ENCODE data around the gene SLAMF9. TPM values are rescaled to one million over a fixed set of nuclear protein-coding genes. Genes with fewer than 3 reads are reported as not detected.
A peak's percentile ranks its signal among the peaks of the same experiment; 100 is the strongest.

SLAMF9 gene
- total and polyA plus RNA-seq, 4 donors = 0.25 to 0.68 (median 0.64) TPM; not detected in 1

GRCh38 chr1:159943908-159944622 is 10.0 kb downstream of the SLAMF9 start:
- TF ChIP-seq FOXA2 (IDR thresholded peaks at IDR 0.05) = no peak
- no peak for TF ChIP-seq TAF1 (conservative IDR thresholded peaks at IDR 0.05)
- no peak for TF ChIP-seq JUND (IDR thresholded peaks at IDR 0.05)
- TF ChIP-seq EGR1 (IDR thresholded peaks at IDR 0.05; ENCODE audit: low read depth in 2 of 2) = no peak
- no peak for TF ChIP-seq ZBTB33 (IDR thresholded peaks at IDR 0.05)
- no peak for TF ChIP-seq RAD21 (IDR thresholded peaks at IDR 0.05)
- TF ChIP-seq NR2F2 (IDR thresholded peaks at IDR 0.05) = no peak
- TF ChIP-seq SP1 (IDR thresholded peaks at IDR 0.05) = no peak
- TF ChIP-seq FOXA1 (IDR thresholded peaks at IDR 0.05) = no peak
- no peak for TF ChIP-seq HNF4A (conservative IDR thresholded peaks at IDR 0.05)
- no peak for TF ChIP-seq HNF4G (IDR thresholded peaks at IDR 0.05)
- TF ChIP-seq REST (IDR thresholded peaks at IDR 0.05) = no peak
- TF ChIP-seq CTCF (IDR thresholded peaks at IDR 0.05; ENCODE audit: low read depth, low read length, missing input control) = no peak
- no peak for TF ChIP-seq ATF3 (IDR thresholded peaks at IDR 0.05)
- no peak for TF ChIP-seq MAX (IDR thresholded peaks at IDR 0.05)
- TF ChIP-seq GABPA (IDR thresholded peaks at IDR 0.05 in 1 of 2, conservative IDR thresholded peaks at IDR 0.05 in 1 of 2) = no peak
- Histone ChIP-seq H3K9me3 (ENCODE audit: control insufficient read depth in 4 of 4, low read length in 3 of 4) (no peaks in the 10 kb centered on the region), H3K4me1 (ENCODE audit: control insufficient read depth in 4 of 4, insufficient read depth in 4 of 4, low read length in 3 of 4) (peaks cover 8 to 37% (median 21%) of the 10 kb centered on the region in 4 donors), H3K27ac (ENCODE audit: low read depth in 1 of 2, low read length in 2 of 2) (peak overlapping the region; percentile 73 to 78), H3K36me3 (ENCODE audit: control insufficient read depth in 4 of 4, insufficient read depth in 3 of 4, low read depth in 1 of 4, low read length in 3 of 4) (no peaks in the 10 kb centered on the region), H3K4me3 (ENCODE audit: low read depth in 1 of 3, low read length in 3 of 3) (peak overlapping the region; percentile 25 to 81 (median 70)), H3K27me3 (ENCODE audit: control insufficient read depth in 4 of 4, insufficient read depth in 4 of 4, low read length in 3 of 4) (no peaks in the 10 kb centered on the region), H3K9ac (ENCODE audit: low read depth in 1 of 2, low read length in 2 of 2) (peak overlapping the region in 1 of 2 donors; percentile 25)
- DNase-seq (ENCODE audit: low spot score) = no peak
- WGBS = 68% methylated on average over 9 of the region's 9 CpGs

All from liver (tissue), 9 donors.